ENCODE measurements around the gene PABPN1L.
"Not testable (repeated sequence)": the region's sequence is repeated elsewhere in the genome, so short reads cannot be mapped to it uniquely, and the experiment has no call there.

DNA sequence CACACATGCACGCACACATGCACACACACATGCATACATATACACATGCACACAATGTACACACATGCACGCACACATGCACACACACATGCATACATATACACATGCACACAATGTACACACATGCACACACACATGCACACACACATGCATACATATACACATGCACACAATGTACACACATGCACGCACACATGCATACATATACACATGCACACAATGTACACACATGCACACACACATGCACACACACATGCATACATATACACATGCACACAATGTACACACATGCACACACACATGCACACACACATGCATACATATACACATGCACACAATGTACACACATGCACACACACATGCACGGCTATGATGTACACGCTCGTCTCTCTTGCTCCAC, 27.8 kb upstream of the PABPN1L start:
- TF ChIP-seq, protein P1, sequence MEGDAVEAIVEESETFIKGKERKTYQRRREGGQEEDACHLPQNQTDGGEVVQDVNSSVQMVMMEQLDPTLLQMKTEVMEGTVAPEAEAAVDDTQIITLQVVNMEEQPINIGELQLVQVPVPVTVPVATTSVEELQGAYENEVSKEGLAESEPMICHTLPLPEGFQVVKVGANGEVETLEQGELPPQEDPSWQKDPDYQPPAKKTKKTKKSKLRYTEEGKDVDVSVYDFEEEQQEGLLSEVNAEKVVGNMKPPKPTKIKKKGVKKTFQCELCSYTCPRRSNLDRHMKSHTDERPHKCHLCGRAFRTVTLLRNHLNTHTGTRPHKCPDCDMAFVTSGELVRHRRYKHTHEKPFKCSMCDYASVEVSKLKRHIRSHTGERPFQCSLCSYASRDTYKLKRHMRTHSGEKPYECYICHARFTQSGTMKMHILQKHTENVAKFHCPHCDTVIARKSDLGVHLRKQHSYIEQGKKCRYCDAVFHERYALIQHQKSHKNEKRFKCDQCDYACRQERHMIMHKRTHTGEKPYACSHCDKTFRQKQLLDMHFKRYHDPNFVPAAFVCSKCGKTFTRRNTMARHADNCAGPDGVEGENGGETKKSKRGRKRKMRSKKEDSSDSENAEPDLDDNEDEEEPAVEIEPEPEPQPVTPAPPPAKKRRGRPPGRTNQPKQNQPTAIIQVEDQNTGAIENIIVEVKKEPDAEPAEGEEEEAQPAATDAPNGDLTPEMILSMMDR (IDR thresholded peaks at IDR 0.05) = not testable (repeated sequence)
- TF ChIP-seq POLR2A (IDR thresholded peaks at IDR 0.05; ENCODE audit: low read depth); POLR2AphosphoS5 (IDR thresholded peaks at IDR 0.05): not testable (repeated sequence)

Data from esophagus muscularis mucosa (tissue), 3 donors.